Activated naive CD8-positive, alpha-beta T cell treated with anti-CD3 and anti-CD28 coated beads, Interleukin-2, amount 10 ng/mL, durations not matched to agents 7 days and 5 days (primary cell): ENCODE data around the gene DDX51. TPM values are rescaled to one million over a fixed set of nuclear protein-coding genes. Genes with fewer than 3 reads are reported as not detected.
A peak's percentile ranks its signal among the peaks of the same experiment; 100 is the strongest.

Experiments used
- ATAC-seq: fragments of 150-1000 bp; cut with Tn5 transposase; one replicate; pipeline ENCODE4 v1.10.0; 2021; ENCODE audit warnings: low read depth, moderate library complexity
- POLR2A ChIA-PET: fragments of 350-600 bp; sonication (Branson Sonifier 250); formaldehyde crosslinking; loops from one replicate; lab custom pipeline; 2021; ENCODE audit warnings: antibody characterized with exemption; lab: Charles Lee
- DNase-seq: peaks from one replicate; pipeline ENCODE4 v3.0.0; 2021
- H3K27ac Mint-ChIP-seq: one replicate; pipeline ENCODE4 v1.8.0; 2022; ENCODE audit warnings: mild to moderate bottlenecking, mixed read lengths
- H3K27me3 Mint-ChIP-seq: one replicate; pipeline ENCODE4 v1.8.0; 2022; ENCODE audit warnings: mild to moderate bottlenecking, moderate library complexity, mixed read lengths
- H3K36me3 Mint-ChIP-seq: one replicate; pipeline ENCODE4 v1.8.0; 2021; ENCODE audit warnings: mild to moderate bottlenecking, mixed read lengths
- H3K4me1 Mint-ChIP-seq: one replicate; pipeline ENCODE4 v1.8.0; 2021; ENCODE audit warnings: mixed read lengths
- H3K4me3 Mint-ChIP-seq: one replicate; pipeline ENCODE4 v1.8.0; 2022; ENCODE audit warnings: mild to moderate bottlenecking, moderate library complexity, mixed read lengths
- H3K9me3 Mint-ChIP-seq: one replicate; pipeline ENCODE4 v1.8.0; 2021; ENCODE audit warnings: mixed read lengths
- total RNA-seq, 2 experiments: library from RNA; stranded (reverse); gene quantifications; one replicate each; pipeline ENCODE4 v1.2.3, GENCODE V29; 2021

Gene DDX51
- total RNA-seq, 2 experiments from 2014 or later: 31.9 to 33.5 TPM

DNA sequence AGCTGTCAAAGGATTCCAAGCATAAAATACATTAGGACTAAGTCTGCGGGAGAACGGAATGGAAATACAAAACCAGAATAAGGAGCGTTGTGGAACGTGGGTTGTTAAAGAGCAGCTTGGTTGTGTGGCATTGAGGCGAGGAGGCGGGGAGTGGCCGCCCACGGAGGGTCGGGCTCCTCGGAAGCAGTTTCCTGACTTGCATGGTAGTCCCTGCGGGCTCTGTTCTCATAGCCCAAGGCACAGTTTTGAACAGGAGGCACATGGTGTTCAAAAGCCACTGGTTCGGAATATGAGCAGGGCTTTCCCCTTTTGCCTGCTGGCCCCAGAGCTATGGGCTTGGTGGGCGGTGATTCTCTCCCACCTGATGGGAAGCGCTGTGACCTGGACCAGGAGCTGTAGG lies 12.2 kb downstream of the DDX51 start:
- no peak overlapping the region for H3K27ac Mint-ChIP-seq
- no peaks in the 10 kb centered on the region for H3K27me3 Mint-ChIP-seq
- H3K4me3 Mint-ChIP-seq: no peak overlapping the region
- DNase-seq: no peak
- POLR2A ChIA-PET: no interaction called here
- peaks cover 6% of the 10 kb centered on the region for H3K9me3 Mint-ChIP-seq
- H3K36me3 Mint-ChIP-seq: peaks cover 20% of the 10 kb centered on the region
- H3K4me1 Mint-ChIP-seq: no peaks in the 10 kb centered on the region
- ATAC-seq: no peak

DNA sequence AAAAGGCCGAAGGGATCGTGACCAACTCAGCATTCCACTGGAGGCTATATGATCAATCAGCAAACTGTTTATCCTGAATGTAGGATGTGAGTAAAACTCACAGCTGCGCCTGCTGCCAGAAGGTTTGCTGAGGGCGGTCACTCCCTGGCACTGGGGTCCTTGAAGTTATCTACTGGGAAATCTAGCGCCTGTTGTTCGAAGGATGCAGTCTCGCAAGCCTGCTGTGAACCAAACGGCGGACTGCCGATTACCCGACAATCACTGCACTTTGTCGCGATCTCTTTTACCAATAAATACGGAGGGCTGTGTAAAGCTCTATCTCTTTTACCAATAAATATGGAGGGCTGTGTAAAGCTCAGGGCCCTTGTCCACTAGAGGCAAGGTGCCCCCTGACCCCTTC lies 12.9 kb downstream of the DDX51 start:
- ATAC-seq (no peak), DNase-seq (no peak)
- Mint-ChIP-seq H3K9me3 (peaks cover 6% of the 10 kb centered on the region), H3K27ac (no peak overlapping the region), H3K27me3 (no peaks in the 10 kb centered on the region), H3K4me3 (no peak overlapping the region), H3K36me3 (peaks cover 25% of the 10 kb centered on the region), H3K4me1 (no peaks in the 10 kb centered on the region)
- POLR2A ChIA-PET: no interaction called here

DNA sequence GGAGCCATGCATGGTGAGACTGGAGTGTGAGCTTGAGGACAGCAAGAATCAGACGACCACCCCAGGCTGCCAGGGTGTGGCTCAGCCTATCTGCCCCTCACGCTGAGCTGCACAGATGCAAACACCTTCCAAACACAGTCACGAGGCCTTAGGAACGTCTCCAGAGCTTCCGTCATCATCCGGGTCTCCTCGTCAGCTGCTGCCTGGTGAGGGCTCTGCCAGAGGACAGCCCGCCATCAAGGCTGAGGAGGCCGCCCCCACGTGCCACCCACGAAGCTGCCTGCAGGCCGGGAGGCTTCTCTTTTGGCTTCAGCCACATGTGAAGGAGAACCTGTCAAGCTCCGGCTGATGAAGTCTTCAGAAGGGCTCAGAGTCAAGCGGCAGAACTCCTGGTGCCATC lies 13.4 kb downstream of the DDX51 start:
- Mint-ChIP-seq H3K36me3 (peaks cover 27% of the 10 kb centered on the region), H3K4me3 (no peak overlapping the region), H3K4me1 (no peaks in the 10 kb centered on the region), H3K27ac (no peak overlapping the region), H3K9me3 (peaks cover 6% of the 10 kb centered on the region), H3K27me3 (no peaks in the 10 kb centered on the region)
- no peak for DNase-seq
- ATAC-seq: no peak
- POLR2A ChIA-PET: no interaction called here

DNA sequence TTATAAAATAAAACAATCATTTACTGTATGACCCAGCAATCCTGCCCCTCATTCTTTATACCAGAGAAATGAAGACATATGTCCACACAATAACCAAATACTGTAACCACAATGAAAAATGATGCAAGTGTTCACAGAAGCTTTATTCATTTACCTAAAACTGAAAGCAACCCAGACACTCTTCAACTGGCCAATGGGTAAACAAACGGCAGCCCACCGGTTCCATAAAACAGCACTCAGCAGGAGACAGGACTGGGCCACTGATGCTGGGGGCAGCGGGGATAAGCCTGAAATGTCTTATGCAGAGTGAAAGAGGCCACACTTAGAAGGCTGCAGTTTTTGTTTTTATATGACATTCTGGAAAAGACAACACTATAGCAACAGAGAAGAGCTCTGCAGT lies 15.1 kb downstream of the DDX51 start:
- ATAC-seq (no peak), DNase-seq (no peak)
- Mint-ChIP-seq H3K4me1 (no peaks in the 10 kb centered on the region), H3K9me3 (peaks cover 6% of the 10 kb centered on the region), H3K27me3 (no peaks in the 10 kb centered on the region), H3K27ac (no peak overlapping the region), H3K4me3 (no peak overlapping the region), H3K36me3 (peaks cover 32% of the 10 kb centered on the region)
- POLR2A ChIA-PET: no interaction called here

DNA sequence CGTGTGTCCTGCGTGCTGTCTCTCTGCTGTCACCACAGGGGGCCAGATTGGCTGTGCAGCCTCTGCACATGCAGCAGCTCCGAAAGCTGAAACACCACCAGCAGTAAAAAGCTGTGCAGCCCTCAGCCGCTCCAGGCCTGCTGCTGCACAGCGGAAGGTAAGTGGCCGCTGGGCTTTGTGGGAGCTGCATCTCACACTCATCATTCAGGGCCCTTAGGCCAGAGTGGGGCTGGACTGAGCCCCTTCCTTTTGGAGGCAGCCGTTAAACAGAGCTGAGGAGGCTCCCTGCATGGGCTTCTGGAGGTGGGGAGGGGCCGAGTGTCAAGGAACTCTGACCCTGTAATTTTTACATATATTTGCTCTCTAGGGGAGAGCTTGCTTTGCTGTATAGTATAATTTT lies 17.1 kb downstream of the DDX51 start:
- no peak overlapping the region for H3K27ac Mint-ChIP-seq

DNA sequence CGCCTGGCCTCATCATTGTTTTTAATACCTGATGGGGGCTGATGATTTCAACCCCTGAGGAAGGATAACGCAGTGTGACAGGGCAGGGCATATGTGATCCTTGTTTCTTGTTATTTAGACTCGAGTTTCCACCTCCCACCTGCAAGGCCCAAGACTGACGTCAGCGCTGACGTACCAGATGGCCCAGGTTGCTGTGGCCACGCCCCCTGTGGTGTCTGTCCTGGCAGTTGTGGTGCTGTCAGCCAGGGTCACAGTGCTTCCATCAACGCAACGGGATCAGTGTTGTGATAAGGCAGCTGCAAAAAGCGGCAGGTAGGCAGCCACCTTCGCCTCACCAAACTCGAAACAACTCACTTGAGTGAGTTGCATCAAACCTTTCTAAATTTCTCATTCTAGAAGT lies 18.4 kb downstream of the DDX51 start:
- H3K27ac Mint-ChIP-seq: no peak overlapping the region
- H3K27me3 Mint-ChIP-seq: no peaks in the 10 kb centered on the region
- peaks cover 34% of the 10 kb centered on the region for H3K36me3 Mint-ChIP-seq
- DNase-seq (no peak), ATAC-seq (no peak)
- H3K9me3 Mint-ChIP-seq: peaks cover 6% of the 10 kb centered on the region
- no peaks in the 10 kb centered on the region for H3K4me1 Mint-ChIP-seq
- H3K4me3 Mint-ChIP-seq: no peak overlapping the region
- POLR2A ChIA-PET: no interaction called here

More for the DNA sequence above, 17.1 kb downstream of the DDX51 start:
- POLR2A ChIA-PET: no interaction called here
- DNase-seq: no peak
- Mint-ChIP-seq H3K4me1 (no peaks in the 10 kb centered on the region), H3K9me3 (peaks cover 6% of the 10 kb centered on the region), H3K27me3 (no peaks in the 10 kb centered on the region), H3K36me3 (peaks cover 34% of the 10 kb centered on the region), H3K4me3 (no peak overlapping the region)
- ATAC-seq: no peak

DNA sequence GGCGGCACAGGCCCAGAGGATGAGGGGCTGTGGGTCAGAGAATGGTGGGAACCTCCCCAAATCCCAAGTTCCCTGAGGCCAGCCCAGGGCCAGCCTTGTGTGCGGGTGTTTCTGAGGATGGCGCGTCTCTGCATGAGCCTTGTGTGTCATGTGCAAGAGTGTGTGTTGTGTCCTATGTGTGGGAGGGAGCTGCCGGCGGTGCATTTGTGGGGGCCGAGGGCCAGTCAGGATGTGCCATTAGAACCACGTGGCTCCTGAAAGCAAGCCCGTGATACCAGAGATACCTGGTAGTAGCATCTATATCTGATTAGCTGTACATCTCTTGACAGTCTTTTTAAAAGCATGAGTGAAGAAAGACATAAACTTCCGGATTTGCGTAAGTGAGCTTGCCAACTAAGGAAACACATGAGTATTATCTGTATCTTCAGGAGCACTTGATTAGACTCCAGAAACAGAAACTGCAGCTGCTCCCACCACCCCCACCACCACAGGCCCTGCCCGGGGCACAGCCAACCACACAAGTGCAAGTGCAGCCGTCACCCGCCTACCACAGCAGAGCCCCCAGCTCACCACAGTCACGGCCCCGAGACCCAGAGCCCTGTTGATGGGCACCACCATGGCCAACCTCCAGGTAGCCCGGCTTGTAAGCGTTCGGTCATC lies 19.2 kb downstream of the DDX51 start:
- no peak for DNase-seq
- no peaks in the 10 kb centered on the region for H3K4me1 Mint-ChIP-seq
- POLR2A ChIA-PET: no interaction called here
- no peaks in the 10 kb centered on the region for H3K27me3 Mint-ChIP-seq
- H3K4me3 Mint-ChIP-seq: no peak overlapping the region
- peak; percentile 50 for ATAC-seq
- peaks cover 6% of the 10 kb centered on the region for H3K9me3 Mint-ChIP-seq
- H3K36me3 Mint-ChIP-seq: peaks cover 34% of the 10 kb centered on the region
- H3K27ac Mint-ChIP-seq: no peak overlapping the region

DNA sequence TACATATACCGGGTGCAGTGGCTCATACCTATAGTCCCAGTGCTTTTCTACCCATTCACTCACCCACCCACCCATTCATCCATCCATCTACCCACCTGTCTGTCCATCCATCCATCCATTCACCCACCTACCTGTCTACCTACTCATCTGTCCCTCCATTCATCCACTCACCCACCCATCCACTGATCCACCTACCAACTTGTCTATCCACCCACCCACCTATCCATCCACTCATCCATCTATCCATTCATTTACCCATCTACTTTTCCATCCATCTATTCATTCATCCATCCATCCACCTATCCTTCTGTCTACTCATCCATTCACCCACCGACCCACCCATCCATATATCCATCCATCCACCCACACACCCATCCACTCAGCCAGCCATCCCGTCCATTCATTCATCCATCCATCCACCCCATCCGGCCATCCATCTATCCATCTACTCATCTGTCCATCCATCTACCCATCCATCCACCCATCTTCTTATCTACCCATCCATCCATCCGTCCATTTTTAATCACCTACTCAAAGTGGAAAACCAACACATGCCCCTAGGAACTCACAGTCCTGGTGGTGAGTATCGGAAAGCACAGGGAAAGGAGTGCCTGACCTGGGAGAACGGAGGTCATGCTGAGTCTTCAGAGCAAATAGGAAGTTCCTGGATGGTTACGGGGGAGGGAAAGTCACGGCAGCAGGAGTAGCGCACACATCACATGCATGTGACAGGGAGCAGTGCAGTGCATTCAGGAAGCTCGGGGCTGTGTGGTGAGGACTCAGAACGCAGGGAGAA lies 20.0 kb downstream of the DDX51 start:
- no peaks in the 10 kb centered on the region for H3K4me1 Mint-ChIP-seq
- DNase-seq (no peak), ATAC-seq (no peak)
- peaks cover 31% of the 10 kb centered on the region for H3K36me3 Mint-ChIP-seq
- peaks cover 6% of the 10 kb centered on the region for H3K9me3 Mint-ChIP-seq
- H3K27ac Mint-ChIP-seq: peak overlapping the region; percentile 49
- no peak overlapping the region for H3K4me3 Mint-ChIP-seq
- no peaks in the 10 kb centered on the region for H3K27me3 Mint-ChIP-seq
- POLR2A ChIA-PET: no interaction called here

DNA sequence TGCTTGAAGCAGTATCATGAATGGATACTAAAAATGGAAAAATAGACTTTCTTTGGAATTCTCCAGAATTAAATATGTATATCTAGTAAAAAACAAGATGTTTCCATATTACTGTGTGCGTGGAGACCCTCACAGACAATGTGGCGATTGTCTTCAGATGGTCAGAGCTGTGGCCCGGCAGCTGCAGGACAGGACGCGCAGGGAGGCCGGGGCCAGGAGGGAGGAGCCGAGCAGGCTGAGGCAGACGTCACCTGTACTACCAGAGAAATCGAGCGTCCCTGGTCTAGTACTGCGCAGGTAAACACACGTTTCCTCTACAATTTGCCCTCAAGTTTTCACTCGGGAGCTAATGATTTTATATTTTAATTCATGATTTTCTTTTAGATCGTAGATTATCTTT lies 22.8 kb downstream of the DDX51 start:
- Mint-ChIP-seq H3K4me3 (no peak overlapping the region), H3K27me3 (no peaks in the 10 kb centered on the region), H3K36me3 (peaks cover 10% of the 10 kb centered on the region), H3K27ac (no peak overlapping the region), H3K9me3 (no peaks in the 10 kb centered on the region), H3K4me1 (no peaks in the 10 kb centered on the region)
- no peak for DNase-seq
- POLR2A ChIA-PET: no interaction called here
- ATAC-seq: no peak

DNA sequence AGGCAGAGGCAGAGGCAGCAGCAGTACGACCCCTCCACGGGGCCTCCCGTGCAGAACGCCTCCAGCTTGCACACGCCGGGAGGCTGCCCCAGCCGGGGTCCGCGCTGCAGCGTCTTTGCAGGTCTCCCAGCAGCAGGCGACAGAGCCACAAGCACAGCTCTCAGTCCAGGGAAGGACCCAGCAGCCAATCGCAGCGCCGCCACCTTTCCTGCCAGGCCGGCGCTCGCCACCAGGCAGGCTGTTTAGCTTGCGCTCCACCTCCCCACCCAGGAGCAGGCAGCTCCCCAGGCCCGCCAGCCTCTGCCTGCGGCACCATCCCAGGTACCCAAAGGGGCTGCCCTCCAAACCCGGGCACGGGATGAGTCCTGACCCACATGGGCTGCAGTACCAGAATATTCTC lies 25.2 kb downstream of the DDX51 start:
- no peak overlapping the region for H3K4me3 Mint-ChIP-seq
- no peaks in the 10 kb centered on the region for H3K9me3 Mint-ChIP-seq
- no peaks in the 10 kb centered on the region for H3K4me1 Mint-ChIP-seq
- H3K36me3 Mint-ChIP-seq: peaks cover under 1% of the 10 kb centered on the region
- POLR2A ChIA-PET: interaction anchor here (0.6 kb wide), 1 partner anchor 152 kb away, joined by 4 read pairs; no protein-coding TSS in a partner anchor
- no peaks in the 10 kb centered on the region for H3K27me3 Mint-ChIP-seq
- DNase-seq (no peak), ATAC-seq (no peak)
- no peak overlapping the region for H3K27ac Mint-ChIP-seq

DNA sequence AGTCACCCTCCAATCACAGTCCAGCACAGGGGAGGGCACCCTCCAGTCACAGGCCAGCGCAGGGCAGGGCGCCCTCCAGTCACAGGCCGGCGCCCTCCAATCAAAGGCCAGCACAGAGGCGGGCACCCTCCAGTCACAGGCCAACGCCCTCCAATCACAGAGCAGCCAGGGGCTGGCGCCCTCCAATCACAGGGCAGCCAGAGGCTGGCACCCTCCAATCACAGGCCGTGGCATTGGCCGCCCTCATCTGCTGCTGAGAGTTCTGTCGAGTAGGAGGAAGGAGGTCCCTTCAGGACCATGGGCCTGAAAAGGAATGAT lies 26.6 kb downstream of the DDX51 start:
- Mint-ChIP-seq H3K27me3 (no peaks in the 10 kb centered on the region), H3K36me3 (peaks cover 1% of the 10 kb centered on the region), H3K9me3 (no peaks in the 10 kb centered on the region), H3K4me1 (no peaks in the 10 kb centered on the region), H3K27ac (no peak overlapping the region), H3K4me3 (no peak overlapping the region)
- no peak for DNase-seq
- no peak for ATAC-seq
- POLR2A ChIA-PET: no interaction called here

DNA sequence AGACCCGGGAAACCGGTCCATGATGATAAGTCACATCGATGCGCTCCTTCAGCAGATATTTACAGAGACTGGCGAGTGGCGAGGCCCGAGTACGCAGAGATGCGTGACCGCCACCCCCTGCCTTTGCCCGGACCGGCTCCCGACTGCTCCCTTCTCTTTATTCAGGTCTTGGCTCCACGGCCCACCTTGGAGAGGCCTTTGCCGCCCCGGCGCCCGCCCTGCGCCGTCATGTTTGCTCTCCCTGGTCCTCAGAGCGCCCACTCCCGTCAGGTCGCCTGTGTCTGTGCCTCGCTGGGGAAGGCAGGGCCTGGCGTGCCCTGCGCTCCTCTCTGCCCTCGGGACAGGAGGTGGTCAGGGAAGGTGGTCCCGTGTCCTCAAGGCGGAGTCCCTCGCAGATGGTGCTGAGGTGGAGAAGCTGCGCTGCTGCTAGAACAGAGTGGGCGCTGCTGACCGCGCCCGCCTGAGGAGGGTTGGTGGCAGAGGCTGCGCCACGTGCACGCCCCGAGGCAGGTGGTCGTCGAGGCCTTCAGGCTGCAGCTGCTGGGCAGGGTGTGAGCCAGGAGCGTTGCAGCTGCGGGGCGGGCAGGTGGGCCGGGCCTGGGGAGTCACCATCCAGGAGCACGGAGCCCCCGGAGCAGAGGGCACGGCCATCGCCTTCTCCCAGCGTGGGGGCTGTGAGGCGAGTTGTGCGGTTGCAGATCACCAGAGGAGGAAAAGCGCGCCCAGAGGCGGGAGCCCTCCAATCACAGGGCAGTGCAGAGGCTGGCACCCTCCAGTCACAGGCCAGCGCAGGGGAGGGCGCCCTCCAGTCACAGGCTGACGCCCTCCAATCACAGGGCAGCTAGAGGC lies 27.2 kb downstream of the DDX51 start:
- no peaks in the 10 kb centered on the region for H3K4me1 Mint-ChIP-seq
- POLR2A ChIA-PET: no interaction called here
- no peaks in the 10 kb centered on the region for H3K9me3 Mint-ChIP-seq
- DNase-seq (no peak), ATAC-seq (no peak)
- no peak overlapping the region for H3K4me3 Mint-ChIP-seq
- H3K27ac Mint-ChIP-seq: no peak overlapping the region
- H3K36me3 Mint-ChIP-seq: peaks cover 1% of the 10 kb centered on the region
- no peaks in the 10 kb centered on the region for H3K27me3 Mint-ChIP-seq

DNA sequence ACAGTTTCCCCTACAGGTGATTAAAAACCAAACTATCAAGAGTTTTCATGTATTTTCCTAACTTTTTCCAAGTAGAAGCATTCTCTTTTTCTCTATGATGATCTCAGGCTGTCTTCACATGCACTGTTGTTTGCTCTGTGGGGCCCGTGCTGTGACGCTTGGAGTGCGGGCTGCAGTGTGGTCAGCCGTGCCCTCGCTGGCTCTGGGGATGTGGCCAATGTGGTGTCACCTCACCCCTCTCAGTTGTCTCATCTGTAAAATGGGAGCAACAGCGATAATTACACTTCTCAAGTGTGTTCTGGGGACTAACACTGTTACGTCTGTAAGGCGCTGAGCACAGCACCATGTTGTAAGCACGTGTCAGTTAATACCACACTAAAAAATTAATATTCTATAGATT lies 28.6 kb downstream of the DDX51 start:
- POLR2A ChIA-PET: no interaction called here
- Mint-ChIP-seq H3K4me3 (no peak overlapping the region), H3K36me3 (peaks cover 6% of the 10 kb centered on the region), H3K27me3 (no peaks in the 10 kb centered on the region), H3K27ac (no peak overlapping the region), H3K4me1 (no peaks in the 10 kb centered on the region), H3K9me3 (no peaks in the 10 kb centered on the region)
- ATAC-seq (no peak), DNase-seq (no peak)
